Naive thymus-derived CD4-positive, alpha-beta T cell (primary cell): ENCODE data around the gene PIEZO2. TPM values are rescaled to one million over a fixed set of nuclear protein-coding genes. Genes with fewer than 3 reads are reported as not detected.
"Not testable (repeated sequence)": the region's sequence is repeated elsewhere in the genome, so short reads cannot be mapped to it uniquely, and the experiment has no call there.

Experiments used
- ATAC-seq: fragments of 150-1000 bp; cut with Tn5 transposase; 2 replicates; pipeline ENCODE4 v1.10.0; 2021; ENCODE audit warnings: mild to moderate bottlenecking, moderate library complexity
- CTCF ChIA-PET: fragments of 350-600 bp; sonication (Branson Sonifier 250); formaldehyde crosslinking; loops from one replicate; lab custom pipeline; 2021; ENCODE audit warnings: antibody characterized with exemption; lab: Charles Lee
- POLR2A ChIA-PET: fragments of 350-600 bp; sonication (Branson Sonifier 250); formaldehyde crosslinking; loops from one replicate; lab custom pipeline; 2021; ENCODE audit warnings: antibody characterized with exemption, inconsistent platforms; lab: Charles Lee
- DNase-seq, 9 donors: peaks; one replicate each; pipeline versions ENCODE4 v3.0.0 to v3.0.0-alpha.2; 2020 to 2022; ENCODE audit warnings: mixed read lengths in 1 of 9
- H3K27ac ChIP-seq: one replicate; pipeline ENCODE4 v1.7.0; 2013; ENCODE audit warnings: mild to moderate bottlenecking, low read depth, low read length, moderate library complexity
- H3K27me3 ChIP-seq, 2 donors: one replicate each; pipeline ENCODE4 v1.7.0; 2013; ENCODE audit warnings: low read length in 2 of 2, mild to moderate bottlenecking in 2 of 2, moderate library complexity in 2 of 2; ENCODE audit not compliant: control insufficient read depth in 2 of 2, insufficient read depth in 2 of 2
- H3K36me3 ChIP-seq, 3 experiments: 1 replicate in 2 of 3; 2 replicates in 1 of 3; pipeline ENCODE4 v1.7.0; 2013; ENCODE audit warnings: low read length in 3 of 3, mild to moderate bottlenecking in 3 of 3, moderate library complexity in 1 of 3; ENCODE audit not compliant: insufficient read depth in 3 of 3, control insufficient read depth in 2 of 3
- H3K4me1 ChIP-seq, 2 donors: one replicate each; pipeline ENCODE4 v1.7.0; 2013; ENCODE audit warnings: low read length in 2 of 2, mild to moderate bottlenecking in 2 of 2, moderate library complexity in 1 of 2; ENCODE audit not compliant: control insufficient read depth in 2 of 2, insufficient read depth in 2 of 2
- H3K4me3 ChIP-seq: 2 replicates; pipeline ENCODE4 v1.7.0; 2013; ENCODE audit warnings: mild to moderate bottlenecking, low read length
- H3K9me3 ChIP-seq, 3 experiments: 1 replicate in 2 of 3; 2 replicates in 1 of 3; pipeline ENCODE4 v1.7.0; 2013; ENCODE audit warnings: low read length in 3 of 3; ENCODE audit not compliant: control insufficient read depth in 2 of 3
- H3K27ac Mint-ChIP-seq, 9 donors: one replicate each; pipeline ENCODE4 v1.8.0; 2020 to 2022; ENCODE audit warnings: mixed read lengths in 9 of 9, mild to moderate bottlenecking in 8 of 9, moderate library complexity in 5 of 9, inconsistent platforms in 2 of 9
- H3K27me3 Mint-ChIP-seq, 5 donors: one replicate each; pipeline ENCODE4 v1.8.0; 2021 to 2022; ENCODE audit warnings: mixed read lengths in 5 of 5, mild to moderate bottlenecking in 1 of 5
- H3K36me3 Mint-ChIP-seq, 5 donors: one replicate each; pipeline ENCODE4 v1.8.0; 2020 to 2022; ENCODE audit warnings: mixed read lengths in 5 of 5, mild to moderate bottlenecking in 3 of 5, inconsistent platforms in 1 of 5
- H3K4me1 Mint-ChIP-seq, 7 donors: one replicate each; pipeline ENCODE4 v1.8.0; 2020 to 2022; ENCODE audit warnings: mixed read lengths in 7 of 7, mild to moderate bottlenecking in 3 of 7, inconsistent platforms in 1 of 7
- H3K4me3 Mint-ChIP-seq, 10 donors: one replicate each; pipeline ENCODE4 v1.8.0; 2020 to 2022; ENCODE audit warnings: mild to moderate bottlenecking in 10 of 10, mixed read lengths in 10 of 10, moderate library complexity in 6 of 10, inconsistent platforms in 2 of 10
- H3K9me3 Mint-ChIP-seq, 11 donors: one replicate each; pipeline ENCODE4 v1.8.0; 2020 to 2022; ENCODE audit warnings: mixed read lengths in 11 of 11, mild to moderate bottlenecking in 4 of 11, inconsistent platforms in 1 of 11, moderate library complexity in 1 of 11
- intact Hi-C, 2 donors: fragments of 100-400 bp; cut with micrococcal nuclease; formaldehyde crosslinking; loops; one replicate each; pipeline ENCODE4 v1.15.1; 2023
- polyA plus RNA-seq, 2 donors: library from polyadenylated mRNA; unstranded; fragments of 300-500 nt; fragmentation: Illumina TruSeq; gene quantifications; one replicate each; pipeline ENCODE4 v1.2.3, GENCODE V29; 2021
- total RNA-seq, 6 experiments: library from RNA in 5 of 6; stranded (reverse) in 5 of 6; gene quantifications; 1 replicate in 5 of 6; 2 replicates in 1 of 6; pipeline ENCODE4 v1.2.3 and lab custom pipeline; 2021 to 2026

The PIEZO2 gene
- total and polyA plus RNA-seq, 7 experiments from 2014 or later, result not detected

GRCh38 chr18:10926621-10927161 is 222.7 kb downstream of the PIEZO2 start:
- intact Hi-C loops, result no loop called here
- no peak overlapping the region for H3K27ac Mint-ChIP-seq
- peaks cover 0 to 10% (median 0%) of the 10 kb centered on the region in 5 donors for H3K27me3 Mint-ChIP-seq
- Histone ChIP-seq H3K9me3 (no peaks in the 10 kb centered on the region), H3K4me1 (no peaks in the 10 kb centered on the region), H3K27ac (no peak overlapping the region), H3K27me3 (no peaks in the 10 kb centered on the region), H3K36me3 (no peaks in the 10 kb centered on the region), H3K4me3 (no peak overlapping the region)
- peaks cover 0 to 3% (median 0%) of the 10 kb centered on the region in 5 donors for H3K36me3 Mint-ChIP-seq
- no peak overlapping the region for H3K4me3 Mint-ChIP-seq
- peaks cover 0 to 7% (median 0%) of the 10 kb centered on the region in 11 donors for H3K9me3 Mint-ChIP-seq
- ATAC-seq (no peak), DNase-seq (no peak)
- ChIA-PET POLR2A (no interaction called here), CTCF (no interaction called here)
- H3K4me1 Mint-ChIP-seq, result no peaks in the 10 kb centered on the region

DNA sequence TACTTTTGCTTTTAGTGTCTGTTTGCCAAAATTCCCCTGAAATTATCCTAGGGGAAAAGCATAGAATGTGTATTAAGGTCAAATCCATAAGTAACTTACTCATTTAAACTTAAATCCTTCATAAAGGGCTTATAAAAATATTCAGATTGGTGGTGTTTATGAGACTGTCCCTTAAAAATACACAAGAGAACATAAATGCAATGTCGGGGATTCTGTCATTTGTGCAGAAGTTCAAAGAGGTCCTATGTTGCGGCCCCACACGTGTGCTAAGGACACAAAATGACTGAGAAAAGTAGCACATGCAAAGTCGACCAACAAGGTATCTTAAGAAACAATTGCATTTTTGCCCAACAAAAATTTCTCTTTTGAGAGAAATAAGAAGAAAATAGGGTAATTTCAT is 225.1 kb downstream of the PIEZO2 start:
- H3K27ac Mint-ChIP-seq, result no peak overlapping the region
- no peak overlapping the region for H3K4me3 Mint-ChIP-seq
- POLR2A ChIA-PET, result no interaction called here

GRCh38 chr18:10923551-10924070 is 225.8 kb downstream of the PIEZO2 start:
- Histone ChIP-seq H3K4me1 (no peaks in the 10 kb centered on the region), H3K36me3 (no peaks in the 10 kb centered on the region), H3K27me3 (no peaks in the 10 kb centered on the region), H3K27ac (no peak overlapping the region), H3K9me3 (no peaks in the 10 kb centered on the region), H3K4me3 (no peak overlapping the region)
- ATAC-seq (no peak), DNase-seq (no peak)
- Mint-ChIP-seq H3K27me3 (peaks cover 0 to 17% (median 0%) of the 10 kb centered on the region in 5 donors), H3K27ac (no peak overlapping the region), H3K36me3 (peaks cover 0 to 3% (median 0%) of the 10 kb centered on the region in 5 donors), H3K4me1 (no peaks in the 10 kb centered on the region), H3K9me3 (peaks cover 0 to 7% (median 0%) of the 10 kb centered on the region in 11 donors), H3K4me3 (no peak overlapping the region)
- ChIA-PET CTCF (no interaction called here), POLR2A (no interaction called here)
- intact Hi-C loops, result no loop called here

More for the DNA sequence above, 225.1 kb downstream of the PIEZO2 start:
- CTCF ChIA-PET, result no interaction called here
- H3K9me3 Mint-ChIP-seq, result peaks cover 0 to 7% (median 0%) of the 10 kb centered on the region in 11 donors
- H3K27me3 Mint-ChIP-seq, result peaks cover 0 to 17% (median 0%) of the 10 kb centered on the region in 5 donors
- H3K27ac ChIP-seq, result no peak overlapping the region
- no peak for DNase-seq
- no peaks in the 10 kb centered on the region for H3K4me1 ChIP-seq
- H3K36me3 Mint-ChIP-seq, result peaks cover 0 to 3% (median 0%) of the 10 kb centered on the region in 5 donors
- no peaks in the 10 kb centered on the region for H3K27me3 ChIP-seq
- no peaks in the 10 kb centered on the region for H3K4me1 Mint-ChIP-seq
- no peaks in the 10 kb centered on the region for H3K36me3 ChIP-seq
- intact Hi-C loops, result no loop called here
- H3K9me3 ChIP-seq, result no peaks in the 10 kb centered on the region
- no peak for ATAC-seq
- H3K4me3 ChIP-seq, result no peak overlapping the region

GRCh38 chr18:10923141-10923540 is 226.2 kb downstream of the PIEZO2 start:
- peaks cover 0 to 7% (median 0%) of the 10 kb centered on the region in 11 donors for H3K9me3 Mint-ChIP-seq
- no peak for ATAC-seq
- ChIA-PET POLR2A (no interaction called here), CTCF (no interaction called here)
- Histone ChIP-seq H3K36me3 (no peaks in the 10 kb centered on the region), H3K27me3 (no peaks in the 10 kb centered on the region), H3K4me3 (no peak overlapping the region), H3K27ac (no peak overlapping the region), H3K9me3 (no peaks in the 10 kb centered on the region), H3K4me1 (no peaks in the 10 kb centered on the region)
- H3K4me1 Mint-ChIP-seq, result no peaks in the 10 kb centered on the region
- H3K27ac Mint-ChIP-seq, result no peak overlapping the region
- DNase-seq, result no peak
- H3K36me3 Mint-ChIP-seq, result peaks cover 0 to 3% (median 0%) of the 10 kb centered on the region in 5 donors
- no peak overlapping the region for H3K4me3 Mint-ChIP-seq
- peaks cover 0 to 17% (median 0%) of the 10 kb centered on the region in 5 donors for H3K27me3 Mint-ChIP-seq
- intact Hi-C loops, result no loop called here

DNA sequence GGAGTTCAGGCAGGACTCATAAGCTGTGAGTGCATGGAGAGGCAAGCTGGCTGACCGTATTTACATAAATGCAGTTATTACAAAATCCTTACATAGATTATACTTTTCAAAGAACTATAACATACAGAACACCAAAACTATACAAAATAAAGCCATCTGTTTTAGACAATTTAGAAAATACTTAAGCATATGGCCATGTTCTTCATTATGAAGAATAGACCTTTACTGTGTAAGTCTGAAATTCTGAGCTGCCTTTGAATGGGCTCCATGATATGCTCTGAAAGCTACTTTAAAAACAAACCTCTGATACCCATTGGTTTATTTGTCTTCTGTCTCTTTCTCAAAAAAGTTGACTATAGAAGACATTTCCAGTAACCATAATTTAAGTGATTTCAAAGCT is 226.7 kb downstream of the PIEZO2 start:
- H3K27ac ChIP-seq, H3K4me3 ChIP-seq, POLR2A ChIA-PET, H3K27ac Mint-ChIP-seq, DNase-seq, H3K9me3 Mint-ChIP-seq, H3K27me3 ChIP-seq, H3K9me3 ChIP-seq, H3K36me3 ChIP-seq, H3K36me3 Mint-ChIP-seq, CTCF ChIA-PET, H3K4me3 Mint-ChIP-seq, ATAC-seq, H3K4me1 Mint-ChIP-seq, H3K4me1 ChIP-seq, intact Hi-C loops: not testable (repeated sequence)
- H3K27me3 Mint-ChIP-seq, result peaks cover 0 to 17% (median 0%) of the 10 kb centered on the region in 5 donors

- H3K4me3 Mint-ChIP-seq, H3K27me3 ChIP-seq, H3K4me3 ChIP-seq, H3K36me3 Mint-ChIP-seq, H3K36me3 ChIP-seq, DNase-seq, CTCF ChIA-PET, H3K9me3 ChIP-seq, ATAC-seq, H3K27ac Mint-ChIP-seq, intact Hi-C loops, H3K4me1 ChIP-seq, H3K4me1 Mint-ChIP-seq, H3K9me3 Mint-ChIP-seq, H3K27ac ChIP-seq, POLR2A ChIA-PET, H3K27me3 Mint-ChIP-seq: not testable (repeated sequence)
These were observed 229.1 kb downstream of the PIEZO2 start for GRCh38 chr18:10920309-10920708.

DNA sequence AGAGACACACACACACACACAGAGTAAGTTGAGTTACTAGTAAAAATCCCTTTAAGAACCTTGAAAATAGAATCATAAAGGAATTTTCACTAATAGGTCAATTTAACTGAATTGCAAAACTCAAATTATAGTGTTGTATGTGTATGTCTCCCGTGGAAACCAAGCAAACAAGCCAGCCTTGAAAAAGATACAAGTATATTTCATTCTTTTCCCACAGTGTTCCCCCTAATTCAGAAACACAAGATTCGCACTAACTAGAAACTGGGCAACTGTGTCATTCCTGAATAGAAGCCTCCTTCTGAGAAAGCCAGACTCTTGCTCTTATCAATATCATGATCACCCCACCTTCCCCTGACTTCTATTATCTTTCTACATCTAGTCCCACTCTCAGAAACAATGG is 229.5 kb downstream of the PIEZO2 start:
- Mint-ChIP-seq H3K4me1 (no peaks in the 10 kb centered on the region), H3K4me3 (no peak overlapping the region), H3K27ac (no peak overlapping the region), H3K9me3 (peaks cover 0 to 4% (median 0%) of the 10 kb centered on the region in 11 donors), H3K36me3 (no peaks in the 10 kb centered on the region), H3K27me3 (peaks cover 0 to 8% (median 0%) of the 10 kb centered on the region in 5 donors)
- ChIA-PET CTCF (no interaction called here), POLR2A (no interaction called here)
- no peak for ATAC-seq
- no peak overlapping the region for H3K27ac ChIP-seq
- no peaks in the 10 kb centered on the region for H3K9me3 ChIP-seq
- no peaks in the 10 kb centered on the region for H3K27me3 ChIP-seq
- intact Hi-C loops, result no loop called here
- no peak for DNase-seq
- H3K36me3 ChIP-seq, result no peaks in the 10 kb centered on the region
- no peaks in the 10 kb centered on the region for H3K4me1 ChIP-seq
- no peak overlapping the region for H3K4me3 ChIP-seq
